Measurements from ENCODE around the gene ANKDD1A. TPM values are rescaled to one million over a fixed set of nuclear protein-coding genes. Genes with fewer than 3 reads are reported as not detected.

The ANKDD1A gene
- total RNA-seq, 3 donors from 2014 or later, result 1.4 to 6.7 (median 1.6) TPM

- peaks cover 3% of the 10 kb centered on the region for H3K4me1 ChIP-seq (ENCODE audit: low read depth)
- intact Hi-C loops (cut with DNase I, micrococcal nuclease), result loop anchor here (10.0 kb wide), 2 partner anchors 169 to 179 kb away; no protein-coding TSS in a partner anchor
- TF ChIP-seq CTCF (IDR thresholded peaks at IDR 0.05), result no peak
- ATAC-seq, result no peak
- H3K4me3 ChIP-seq, result no peak overlapping the region
- DNase-seq, result no peak
- H3K9me3 ChIP-seq, result peaks cover 9% of the 10 kb centered on the region
- H3K36me3 ChIP-seq (ENCODE audit: low read depth), result no peaks in the 10 kb centered on the region
These were observed 8.3 kb upstream of the ANKDD1A start for GRCh38 chr15:64903326-64903950.

- Histone ChIP-seq H3K4me1 (ENCODE audit: low read depth) (peaks cover 3% of the 10 kb centered on the region), H3K36me3 (ENCODE audit: low read depth) (no peaks in the 10 kb centered on the region), H3K9me3 (peaks cover 9% of the 10 kb centered on the region), H3K4me3 (no peak overlapping the region)
- no peak for DNase-seq
- no peak for ATAC-seq
- no peak for TF ChIP-seq CTCF (IDR thresholded peaks at IDR 0.05)
- intact Hi-C loops (cut with DNase I, micrococcal nuclease), result loop anchor here (10.0 kb wide), 2 partner anchors 169 to 179 kb away; no protein-coding TSS in a partner anchor
These were observed 7.5 kb upstream of the ANKDD1A start for GRCh38 chr15:64904189-64904588.

- DNase-seq (peak; percentile 78 to 81 (median 81)), ATAC-seq (peak; percentile 84)
- TF ChIP-seq CTCF (IDR thresholded peaks at IDR 0.05), result peak; percentile 67
- Histone ChIP-seq H3K4me1 (ENCODE audit: low read depth) (peaks cover 3% of the 10 kb centered on the region), H3K36me3 (ENCODE audit: low read depth) (no peaks in the 10 kb centered on the region), H3K9me3 (peaks cover 9% of the 10 kb centered on the region), H3K4me3 (no peak overlapping the region)
- intact Hi-C loops (cut with DNase I, micrococcal nuclease), result loop anchor here (10.0 kb wide), 2 partner anchors 170 to 180 kb away; no protein-coding TSS in a partner anchor
These were observed 6.4 kb upstream of the ANKDD1A start for GRCh38 chr15:64905119-64905831.

- H3K36me3 ChIP-seq (ENCODE audit: low read depth), result no peaks in the 10 kb centered on the region
- DNase-seq (no peak), ATAC-seq (no peak)
- H3K9me3 ChIP-seq, result peaks cover 6% of the 10 kb centered on the region
- intact Hi-C loops (cut with DNase I, micrococcal nuclease), result loop anchor here (10.0 kb wide), 2 partner anchors 171 to 181 kb away; no protein-coding TSS in a partner anchor
- no peak overlapping the region for H3K4me3 ChIP-seq
- no peak for TF ChIP-seq CTCF (IDR thresholded peaks at IDR 0.05)
- peaks cover 3% of the 10 kb centered on the region for H3K4me1 ChIP-seq (ENCODE audit: low read depth)
These were observed 5.8 kb upstream of the ANKDD1A start for GRCh38 chr15:64905941-64906340.

GRCh38 chr15:64906402-64906801 lies 5.3 kb upstream of the ANKDD1A start:
- Histone ChIP-seq H3K36me3 (ENCODE audit: low read depth) (no peaks in the 10 kb centered on the region), H3K4me3 (no peak overlapping the region), H3K4me1 (ENCODE audit: low read depth) (peaks cover 3% of the 10 kb centered on the region), H3K9me3 (peaks cover 1% of the 10 kb centered on the region)
- no peak for TF ChIP-seq CTCF (IDR thresholded peaks at IDR 0.05)
- ATAC-seq (no peak), DNase-seq (no peak)
- intact Hi-C loops (cut with DNase I, micrococcal nuclease), result loop anchor here (10.0 kb wide), 2 partner anchors 172 to 182 kb away; no protein-coding TSS in a partner anchor

All from mucosa of descending colon (tissue), 3 donors.